B cell (primary cell): ENCODE measurements around the gene ZNHIT3.
"Not testable (repeated sequence)": the region's sequence is repeated elsewhere in the genome, so short reads cannot be mapped to it uniquely, and the experiment has no call there.

Experiments
- EZH2 ChIP-seq: IDR thresholded peaks from 2 replicates; pipeline ENCODE4 v1.6.1; 2012; ENCODE audit warnings: borderline replicate concordance, low read depth, mild to moderate bottlenecking, moderate library complexity, low read length; ENCODE audit not compliant: insufficient read depth, poor library complexity, severe bottlenecking
- TF ChIP-seq, protein P1 (sequence below): fragments of 200-600 bp; IDR thresholded peaks from one replicate; pipeline ENCODE4 v1.8.0; 2022; ENCODE audit warnings: antibody characterized with exemption, mild to moderate bottlenecking

DNA sequence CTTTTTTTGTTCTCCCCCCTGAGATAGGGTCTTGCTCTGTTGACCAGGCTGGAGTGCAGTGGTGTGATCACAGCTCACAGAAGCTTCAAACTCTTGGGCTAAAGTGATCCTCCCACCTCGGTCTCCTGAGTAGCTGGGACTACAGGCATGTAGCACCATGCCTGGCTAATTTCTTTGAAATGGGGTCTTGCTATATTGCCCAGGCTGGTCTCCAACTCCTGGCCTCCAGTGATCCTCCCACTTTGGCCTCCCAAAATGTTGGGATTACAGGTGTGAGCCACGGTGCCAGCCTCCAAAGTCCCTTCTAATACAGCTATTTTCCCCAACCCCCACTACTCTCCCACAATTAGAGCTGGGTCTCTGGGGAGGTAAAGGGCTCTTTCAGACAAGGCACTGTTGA is 22.0 kb downstream of the ZNHIT3 start:
- TF ChIP-seq, protein P1, sequence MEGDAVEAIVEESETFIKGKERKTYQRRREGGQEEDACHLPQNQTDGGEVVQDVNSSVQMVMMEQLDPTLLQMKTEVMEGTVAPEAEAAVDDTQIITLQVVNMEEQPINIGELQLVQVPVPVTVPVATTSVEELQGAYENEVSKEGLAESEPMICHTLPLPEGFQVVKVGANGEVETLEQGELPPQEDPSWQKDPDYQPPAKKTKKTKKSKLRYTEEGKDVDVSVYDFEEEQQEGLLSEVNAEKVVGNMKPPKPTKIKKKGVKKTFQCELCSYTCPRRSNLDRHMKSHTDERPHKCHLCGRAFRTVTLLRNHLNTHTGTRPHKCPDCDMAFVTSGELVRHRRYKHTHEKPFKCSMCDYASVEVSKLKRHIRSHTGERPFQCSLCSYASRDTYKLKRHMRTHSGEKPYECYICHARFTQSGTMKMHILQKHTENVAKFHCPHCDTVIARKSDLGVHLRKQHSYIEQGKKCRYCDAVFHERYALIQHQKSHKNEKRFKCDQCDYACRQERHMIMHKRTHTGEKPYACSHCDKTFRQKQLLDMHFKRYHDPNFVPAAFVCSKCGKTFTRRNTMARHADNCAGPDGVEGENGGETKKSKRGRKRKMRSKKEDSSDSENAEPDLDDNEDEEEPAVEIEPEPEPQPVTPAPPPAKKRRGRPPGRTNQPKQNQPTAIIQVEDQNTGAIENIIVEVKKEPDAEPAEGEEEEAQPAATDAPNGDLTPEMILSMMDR: not testable (repeated sequence)
- TF ChIP-seq EZH2: not testable (repeated sequence)
